Type B pancreatic cell (in vitro differentiated cells): ENCODE data around the gene RBM19. TPM values are rescaled to one million over a fixed set of nuclear protein-coding genes. Genes with fewer than 3 reads are reported as not detected.

Experiments used
- DNase-seq: peaks from one replicate; pipeline ENCODE4 v3.0.0; 2021; ENCODE audit warnings: mixed read lengths; ENCODE audit not compliant: unreplicated experiment; ENCODE audit errors: extremely low spot score
- H3K27ac Mint-ChIP-seq: 2 replicates; pipeline ENCODE4 v1.8.0; 2021; ENCODE audit warnings: mild to moderate bottlenecking, mixed read lengths
- H3K27me3 Mint-ChIP-seq: 2 replicates; pipeline ENCODE4 v1.8.0; 2021; ENCODE audit warnings: mixed read lengths
- H3K36me3 Mint-ChIP-seq: 2 replicates; pipeline ENCODE4 v1.8.0; 2021; ENCODE audit warnings: mixed read lengths
- H3K4me1 Mint-ChIP-seq: one replicate; pipeline ENCODE4 v1.8.0; 2021; ENCODE audit warnings: mixed read lengths; ENCODE audit not compliant: unreplicated experiment
- H3K4me3 Mint-ChIP-seq: 2 replicates; pipeline ENCODE4 v1.8.0; 2021; ENCODE audit warnings: mild to moderate bottlenecking, mixed read lengths
- H3K9me3 Mint-ChIP-seq: 2 replicates; pipeline ENCODE4 v1.8.0; 2021; ENCODE audit warnings: mixed read lengths
- total RNA-seq: library from RNA; stranded (reverse); gene quantifications from 2 replicates; pipeline ENCODE4 v1.2.1, GENCODE V29; 2021; ENCODE audit warnings: low replicate concordance
- TF ChIP-seq, protein P1 (sequence below): fragments of 200-600 bp; sonication (generic); conservative IDR thresholded peaks from 2 replicates; pipeline ENCODE4 v1.5.0; 2021; ENCODE audit warnings: antibody characterized with exemption, mild to moderate bottlenecking

The RBM19 gene
- total RNA-seq, 1 donor from 2014 or later: 37.8 TPM

DNA sequence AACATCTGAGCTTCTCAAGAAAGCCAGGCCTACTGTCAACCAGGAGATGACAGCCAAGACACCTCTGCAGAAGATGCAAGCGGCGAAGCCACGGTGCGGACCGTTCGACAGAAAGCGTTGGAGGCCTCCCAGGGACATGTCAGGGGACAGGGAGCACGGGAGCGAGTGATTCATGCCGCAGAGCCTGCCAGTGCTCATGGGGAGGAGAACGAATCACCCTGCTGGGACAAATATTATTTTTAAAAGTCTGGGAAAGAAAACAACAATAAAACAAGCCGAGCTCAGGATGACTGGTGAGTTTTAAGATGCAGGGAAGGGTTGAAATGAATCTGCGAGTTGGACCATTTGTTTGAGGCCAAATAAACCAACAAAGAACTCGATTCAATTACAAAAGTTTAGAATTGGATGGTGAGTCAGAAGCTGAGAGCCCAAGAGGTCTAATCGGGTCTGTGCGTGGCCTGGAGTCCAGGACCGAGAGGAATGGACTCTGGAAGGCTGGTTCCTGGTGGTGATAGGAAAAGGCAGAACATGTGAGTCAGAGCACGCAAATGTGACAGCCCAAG is 91.0 kb downstream of the RBM19 start:
- TF ChIP-seq, protein P1, sequence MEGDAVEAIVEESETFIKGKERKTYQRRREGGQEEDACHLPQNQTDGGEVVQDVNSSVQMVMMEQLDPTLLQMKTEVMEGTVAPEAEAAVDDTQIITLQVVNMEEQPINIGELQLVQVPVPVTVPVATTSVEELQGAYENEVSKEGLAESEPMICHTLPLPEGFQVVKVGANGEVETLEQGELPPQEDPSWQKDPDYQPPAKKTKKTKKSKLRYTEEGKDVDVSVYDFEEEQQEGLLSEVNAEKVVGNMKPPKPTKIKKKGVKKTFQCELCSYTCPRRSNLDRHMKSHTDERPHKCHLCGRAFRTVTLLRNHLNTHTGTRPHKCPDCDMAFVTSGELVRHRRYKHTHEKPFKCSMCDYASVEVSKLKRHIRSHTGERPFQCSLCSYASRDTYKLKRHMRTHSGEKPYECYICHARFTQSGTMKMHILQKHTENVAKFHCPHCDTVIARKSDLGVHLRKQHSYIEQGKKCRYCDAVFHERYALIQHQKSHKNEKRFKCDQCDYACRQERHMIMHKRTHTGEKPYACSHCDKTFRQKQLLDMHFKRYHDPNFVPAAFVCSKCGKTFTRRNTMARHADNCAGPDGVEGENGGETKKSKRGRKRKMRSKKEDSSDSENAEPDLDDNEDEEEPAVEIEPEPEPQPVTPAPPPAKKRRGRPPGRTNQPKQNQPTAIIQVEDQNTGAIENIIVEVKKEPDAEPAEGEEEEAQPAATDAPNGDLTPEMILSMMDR: no peak
- no peak overlapping the region for H3K27ac Mint-ChIP-seq
- DNase-seq: no peak
- peaks cover 9% of the 10 kb centered on the region for H3K4me1 Mint-ChIP-seq
- peaks cover 16% of the 10 kb centered on the region for H3K36me3 Mint-ChIP-seq
- no peaks in the 10 kb centered on the region for H3K27me3 Mint-ChIP-seq
- H3K9me3 Mint-ChIP-seq: no peaks in the 10 kb centered on the region
- H3K4me3 Mint-ChIP-seq: no peak overlapping the region

DNA sequence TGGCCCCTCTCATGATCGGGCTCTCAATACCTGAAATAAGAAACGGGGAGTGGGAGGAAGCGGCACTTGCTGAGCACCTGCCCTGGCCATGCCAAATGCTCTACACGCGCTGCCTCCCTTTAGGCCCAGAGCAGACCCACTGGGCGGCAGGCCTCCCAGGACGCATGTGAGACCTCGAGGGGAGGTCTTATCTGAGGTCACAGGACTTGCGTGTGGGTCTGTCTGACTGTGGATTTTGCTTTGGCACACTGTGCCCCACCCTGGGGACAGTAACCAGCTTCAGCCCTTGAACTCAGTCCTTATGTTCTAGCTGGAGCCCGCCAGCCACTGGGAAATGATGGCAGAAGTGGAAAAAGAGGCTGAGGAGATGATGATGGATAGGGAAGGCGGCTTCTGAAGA is 91.8 kb downstream of the RBM19 start:
- Mint-ChIP-seq H3K9me3 (no peaks in the 10 kb centered on the region), H3K27me3 (no peaks in the 10 kb centered on the region), H3K36me3 (peaks cover 13% of the 10 kb centered on the region), H3K27ac (no peak overlapping the region), H3K4me1 (peaks cover 13% of the 10 kb centered on the region), H3K4me3 (no peak overlapping the region)
- no peak for DNase-seq
- TF ChIP-seq, protein P1: no peak

DNA sequence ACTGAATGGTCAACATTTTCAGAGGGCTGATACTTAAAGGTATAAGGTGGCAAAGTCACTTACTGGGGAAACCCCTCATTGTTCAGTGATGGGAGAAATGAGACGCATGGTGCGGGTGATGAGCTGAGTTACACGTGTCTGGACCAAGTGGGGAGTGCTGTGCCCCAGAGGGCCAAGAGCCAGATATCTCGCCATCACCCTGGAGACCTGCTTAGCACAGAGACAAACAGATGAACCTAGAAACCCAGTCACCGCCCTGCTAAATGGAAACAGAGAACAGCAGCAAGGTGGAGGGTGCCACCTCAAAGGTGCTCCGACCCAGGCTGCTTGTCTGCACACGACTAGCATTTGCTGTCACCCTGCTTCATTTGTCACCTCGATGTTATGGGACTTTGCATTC is 92.4 kb downstream of the RBM19 start:
- Mint-ChIP-seq H3K36me3 (peaks cover 13% of the 10 kb centered on the region), H3K9me3 (no peaks in the 10 kb centered on the region), H3K27ac (no peak overlapping the region), H3K4me1 (peaks cover 13% of the 10 kb centered on the region), H3K27me3 (no peaks in the 10 kb centered on the region), H3K4me3 (no peak overlapping the region)
- TF ChIP-seq, protein P1: no peak
- DNase-seq: no peak

DNA sequence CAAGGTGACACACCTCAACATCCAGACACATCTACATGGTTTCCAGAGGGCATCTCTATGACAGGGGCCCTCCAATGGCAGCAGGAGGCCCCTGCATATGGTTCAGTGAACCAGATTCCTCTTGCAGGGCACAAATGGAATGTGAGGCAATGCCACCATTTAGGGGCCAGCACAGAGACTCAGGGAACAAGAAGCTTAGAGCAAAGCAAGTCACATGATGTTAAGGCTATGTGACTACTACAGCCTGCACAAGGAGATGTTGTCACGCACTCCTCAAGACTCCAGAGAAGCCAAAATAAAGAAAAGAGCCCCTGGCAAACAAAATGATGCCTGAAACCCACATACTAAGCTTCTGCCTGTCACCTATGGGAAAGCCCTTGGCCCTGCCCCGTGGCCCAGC is 95.2 kb downstream of the RBM19 start:
- DNase-seq: no peak
- H3K4me1 Mint-ChIP-seq: peaks cover 13% of the 10 kb centered on the region
- no peak overlapping the region for H3K27ac Mint-ChIP-seq
- H3K36me3 Mint-ChIP-seq: peaks cover 4% of the 10 kb centered on the region
- H3K27me3 Mint-ChIP-seq: no peaks in the 10 kb centered on the region
- no peak overlapping the region for H3K4me3 Mint-ChIP-seq
- TF ChIP-seq, protein P1: no peak
- H3K9me3 Mint-ChIP-seq: no peaks in the 10 kb centered on the region

DNA sequence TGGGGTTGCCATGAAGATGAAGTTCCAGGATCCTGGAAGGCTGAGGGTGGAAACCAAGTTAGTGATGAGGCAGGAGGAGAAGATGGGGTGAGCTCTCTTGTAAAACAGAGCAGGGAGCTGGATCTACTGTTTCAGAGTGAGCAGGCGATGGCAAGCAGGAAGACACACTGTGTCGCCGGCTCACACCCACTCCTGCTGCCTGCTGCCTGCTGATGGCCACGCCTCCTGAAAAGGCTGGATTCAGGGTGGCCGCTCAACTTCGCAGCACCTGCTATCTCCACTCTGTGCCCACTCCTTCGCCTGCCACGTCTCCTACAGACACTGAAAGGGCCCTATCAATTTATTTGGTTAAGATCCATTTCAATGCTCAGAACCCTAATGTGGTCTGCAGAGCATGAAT is 96.1 kb downstream of the RBM19 start:
- no peak for DNase-seq
- no peaks in the 10 kb centered on the region for H3K27me3 Mint-ChIP-seq
- no peaks in the 10 kb centered on the region for H3K9me3 Mint-ChIP-seq
- TF ChIP-seq, protein P1: no peak
- no peak overlapping the region for H3K27ac Mint-ChIP-seq
- H3K4me1 Mint-ChIP-seq: peaks cover 7% of the 10 kb centered on the region
- H3K4me3 Mint-ChIP-seq: no peak overlapping the region
- H3K36me3 Mint-ChIP-seq: peaks cover 8% of the 10 kb centered on the region

DNA sequence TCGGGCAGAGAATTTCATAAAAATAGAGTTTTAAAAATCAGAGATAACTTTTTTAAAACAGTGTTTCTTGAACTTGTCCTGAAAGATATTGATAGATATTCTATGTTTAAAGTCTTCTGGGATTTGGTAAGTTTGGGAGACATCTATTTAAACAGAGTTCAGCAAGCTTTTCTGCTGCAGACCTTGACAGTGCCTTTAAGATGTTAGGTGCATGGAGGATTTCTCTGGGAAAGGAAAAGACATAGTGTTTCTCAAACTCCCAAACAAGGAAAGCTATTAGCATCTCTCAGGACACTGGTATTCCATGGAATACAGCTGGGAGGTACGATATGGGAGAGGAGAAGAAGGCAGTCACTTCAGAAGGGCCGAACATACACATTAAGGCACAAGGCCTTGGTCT is 97.8 kb downstream of the RBM19 start:
- H3K4me3 Mint-ChIP-seq: no peak overlapping the region
- no peaks in the 10 kb centered on the region for H3K9me3 Mint-ChIP-seq
- H3K4me1 Mint-ChIP-seq: peaks cover 9% of the 10 kb centered on the region
- no peak overlapping the region for H3K27ac Mint-ChIP-seq
- DNase-seq: no peak
- TF ChIP-seq, protein P1: no peak
- H3K27me3 Mint-ChIP-seq: no peaks in the 10 kb centered on the region
- H3K36me3 Mint-ChIP-seq: peaks cover 9% of the 10 kb centered on the region
